ENCODE data around the gene PLAAT4.

DNA sequence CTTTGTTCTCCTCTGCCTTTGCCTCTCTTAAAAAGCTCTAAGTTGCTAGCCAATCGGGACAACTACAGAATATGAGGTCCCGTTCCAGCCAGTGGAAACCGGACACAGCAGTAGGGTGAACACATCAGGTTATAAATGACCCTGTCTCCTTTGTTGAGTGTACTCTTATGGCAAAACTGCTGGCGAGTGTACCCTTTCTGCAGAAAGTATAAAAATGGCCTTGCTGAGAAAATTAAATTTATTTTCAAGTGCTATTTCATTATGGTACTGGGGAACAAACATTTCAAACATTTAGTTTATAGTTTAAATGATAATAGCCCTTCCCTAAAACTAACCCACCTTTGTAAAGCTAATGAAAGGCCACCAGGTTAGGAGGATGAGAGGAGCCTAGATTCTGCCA is 36.7 kb upstream of the PLAAT4 start:
- TF ChIP-seq EZH2 (IDR thresholded peaks at IDR 0.05; ENCODE audit: insufficient read depth, poor library complexity, severe bottlenecking) (no peak), EZH2phosphoT487 (IDR thresholded peaks at IDR 0.05; ENCODE audit: insufficient read depth, low read depth) (no peak)
